ENCODE results near the gene SORCS2.

The SORCS2 gene

GRCh38 chr4:7422151-7422897, 230.0 kb downstream of the SORCS2 start:
- DNase-seq = no peak

- no peak for DNase-seq
Measured at GRCh38 chr4:7422898-7423180, 230.5 kb downstream of the SORCS2 start.

- DNase-seq = no peak
Measured at GRCh38 chr4:7423391-7423790, 231.1 kb downstream of the SORCS2 start.

GRCh38 chr4:7423801-7424552, 231.6 kb downstream of the SORCS2 start:
- no peak for DNase-seq

- DNase-seq = no peak
Measured at GRCh38 chr4:7424553-7425111, 232.3 kb downstream of the SORCS2 start.

- DNase-seq = no peak
Measured at GRCh38 chr4:7425124-7425523, 232.8 kb downstream of the SORCS2 start.

GRCh38 chr4:7425591-7426468, 233.5 kb downstream of the SORCS2 start:
- no peak for DNase-seq

- no peak for DNase-seq
Measured at GRCh38 chr4:7426525-7427171, 234.3 kb downstream of the SORCS2 start.

- no peak for DNase-seq
Measured at GRCh38 chr4:7427361-7427760, 235.0 kb downstream of the SORCS2 start.

GRCh38 chr4:7427831-7428260, 235.5 kb downstream of the SORCS2 start:
- no peak for DNase-seq

- DNase-seq = no peak
Measured at GRCh38 chr4:7428261-7429068, 236.1 kb downstream of the SORCS2 start.

GRCh38 chr4:7429069-7429416, 236.7 kb downstream of the SORCS2 start:
- DNase-seq = no peak

GRCh38 chr4:7429601-7430078, 237.3 kb downstream of the SORCS2 start:
- DNase-seq = no peak

GRCh38 chr4:7430368-7430964, 238.1 kb downstream of the SORCS2 start:
- DNase-seq = no peak

GRCh38 chr4:7430965-7431695, 238.8 kb downstream of the SORCS2 start:
- DNase-seq = no peak

- no peak for DNase-seq
Measured at GRCh38 chr4:7431696-7432530, 239.6 kb downstream of the SORCS2 start.

GRCh38 chr4:7432531-7433375, 240.4 kb downstream of the SORCS2 start:
- DNase-seq = no peak

- no peak for DNase-seq
Measured at GRCh38 chr4:7433376-7434140, 241.2 kb downstream of the SORCS2 start.

Data from stimulated activated CD8-positive, alpha-beta memory T cell treated with anti-CD3 and anti-CD28 coated beads, Interleukin-4, amount 100 ng/mL, for 48 hours (primary cell).